ENCODE data around the gene SLC44A2.

- TF ChIP-seq CTCF (IDR thresholded peaks at IDR 0.05) = no peak
- no peak for TF ChIP-seq POLR2A (IDR thresholded peaks at IDR 0.05)
Observed at GRCh38 chr19:10685210-10685609, 59.9 kb downstream of the SLC44A2 start.

All from body of pancreas (tissue), 4 donors.